Liver (tissue), 9 donors: ENCODE data around the gene ATP2B2. TPM values are rescaled to one million over a fixed set of nuclear protein-coding genes. Genes with fewer than 3 reads are reported as not detected.
"Not testable (repeated sequence)": the region's sequence is repeated elsewhere in the genome, so short reads cannot be mapped to it uniquely, and the experiment has no call there.

Experiments
- DNase-seq: peaks from one replicate; pipeline ENCODE4 v3.0.0-alpha.2; 2017; ENCODE audit warnings: low spot score
- H3K27ac ChIP-seq, 2 donors: one replicate each; pipeline ENCODE4 v1.7.0; 2013; ENCODE audit warnings: inconsistent platforms in 2 of 2, low read length in 2 of 2, control low read depth in 1 of 2, low read depth in 1 of 2, mild to moderate bottlenecking in 1 of 2
- H3K27me3 ChIP-seq, 4 donors: one replicate each; pipeline versions ENCODE4 v1.6.1 to v1.7.0; 2013; ENCODE audit warnings: low read length in 3 of 4, inconsistent platforms in 1 of 4, mild to moderate bottlenecking in 1 of 4, moderate library complexity in 1 of 4; ENCODE audit not compliant: control insufficient read depth in 4 of 4, insufficient read depth in 4 of 4
- H3K36me3 ChIP-seq, 4 donors: one replicate each; pipeline versions ENCODE4 v1.6.1 to v1.7.0; 2013; ENCODE audit warnings: low read length in 3 of 4, mild to moderate bottlenecking in 3 of 4, low read depth in 1 of 4, moderate library complexity in 1 of 4; ENCODE audit not compliant: control insufficient read depth in 4 of 4, insufficient read depth in 3 of 4
- H3K4me1 ChIP-seq, 4 donors: one replicate each; pipeline versions ENCODE4 v1.6.1 to v1.7.0; 2013; ENCODE audit warnings: low read length in 3 of 4, mild to moderate bottlenecking in 3 of 4, moderate library complexity in 1 of 4; ENCODE audit not compliant: control insufficient read depth in 4 of 4, insufficient read depth in 4 of 4
- H3K4me3 ChIP-seq, 3 donors: one replicate each; pipeline versions ENCODE4 v1.6.1 to v1.7.0; 2013; ENCODE audit warnings: low read length in 3 of 3, control low read depth in 1 of 3, low read depth in 1 of 3, mild to moderate bottlenecking in 1 of 3
- H3K9ac ChIP-seq, 2 donors: one replicate each; pipeline ENCODE4 v1.7.0; 2013; ENCODE audit warnings: low read length in 2 of 2, mild to moderate bottlenecking in 2 of 2, moderate library complexity in 2 of 2, control low read depth in 1 of 2, low read depth in 1 of 2
- H3K9me3 ChIP-seq, 4 donors: one replicate each; pipeline versions ENCODE4 v1.6.1 to v1.7.0; 2013; ENCODE audit warnings: low read length in 3 of 4; ENCODE audit not compliant: control insufficient read depth in 4 of 4
- ATF3 ChIP-seq: IDR thresholded peaks from 2 replicates; pipeline ENCODE4 v1.6.1; 2016; ENCODE audit warnings: antibody characterized with exemption
- CTCF ChIP-seq: fragments of 150-350 bp; IDR thresholded peaks from 2 replicates; pipeline ENCODE4 v1.5.1; 2017; ENCODE audit warnings: improper control_type of control experiment, low read depth, low read length; ENCODE audit not compliant: missing input control
- EGR1 ChIP-seq, 2 donors: IDR thresholded peaks; 2 replicates each; pipeline ENCODE4 v1.6.1; 2016 to 2018; ENCODE audit warnings: antibody characterized with exemption in 2 of 2, low read depth in 2 of 2
- FOXA2 ChIP-seq: IDR thresholded peaks from 2 replicates; pipeline ENCODE4 v1.6.1; 2016; ENCODE audit warnings: antibody characterized with exemption
- GABPA ChIP-seq, 2 donors: IDR thresholded peaks in 1 of 2; conservative IDR thresholded peaks in 1 of 2; 2 replicates each; pipeline ENCODE4 v1.6.1; 2016; ENCODE audit warnings: antibody characterized with exemption in 2 of 2, mild to moderate bottlenecking in 1 of 2, moderate library complexity in 1 of 2
- JUND ChIP-seq, 2 donors: IDR thresholded peaks; 2 replicates each; pipeline ENCODE4 v1.6.1; 2016; ENCODE audit warnings: antibody characterized with exemption in 2 of 2
- MAX ChIP-seq: IDR thresholded peaks from 2 replicates; pipeline ENCODE4 v1.6.1; 2016; ENCODE audit warnings: antibody characterized with exemption
- NR2F2 ChIP-seq: IDR thresholded peaks from 2 replicates; pipeline ENCODE4 v1.6.1; 2016; ENCODE audit warnings: antibody characterized with exemption
- RAD21 ChIP-seq, 2 donors: IDR thresholded peaks; 2 replicates each; pipeline ENCODE4 v1.6.1; 2016; ENCODE audit warnings: antibody characterized with exemption in 2 of 2, mild to moderate bottlenecking in 2 of 2
- REST ChIP-seq: IDR thresholded peaks from 2 replicates; pipeline ENCODE4 v1.6.1; 2016; ENCODE audit warnings: antibody characterized with exemption, mild to moderate bottlenecking
- RXRA ChIP-seq, 2 donors: IDR thresholded peaks; 2 replicates each; pipeline ENCODE4 v1.6.1; 2017 to 2018; ENCODE audit warnings: antibody characterized with exemption in 2 of 2, mild to moderate bottlenecking in 1 of 2
- SP1 ChIP-seq: IDR thresholded peaks from 2 replicates; pipeline ENCODE4 v1.6.1; 2018; ENCODE audit warnings: antibody characterized with exemption, mild to moderate bottlenecking
- YY1 ChIP-seq: IDR thresholded peaks from 2 replicates; pipeline ENCODE4 v1.6.1; 2016; ENCODE audit warnings: antibody characterized with exemption, mild to moderate bottlenecking
- ZBTB33 ChIP-seq: IDR thresholded peaks from 2 replicates; pipeline ENCODE4 v1.6.1; 2016; ENCODE audit warnings: antibody characterized with exemption
- WGBS: extraction: QIAGEN DNeasy Blood & Tissue Kit; methylation state at CpG from one replicate; pipeline ENCODE4 v1.1.7; 2013; 5-methylcytosine and 5-hydroxymethylcytosine counted together
- polyA plus RNA-seq, 2 donors: library from polyadenylated mRNA; stranded (reverse) in 1 of 2; unstranded in 1 of 2; fragments of 200-250 nt in 1 of 2; fragments of >200 nt in 1 of 2; fragmentation: Nextera tagmentation in 1 of 2; extraction: Ambion mirVana in 1 of 2; gene quantifications; one replicate each; pipeline versions ENCODE4 v1.2.1 to v1.2.3, GENCODE V29; 2013 to 2015
- total RNA-seq, 2 donors: library from RNA; depleted of rRNA; stranded (reverse); fragments of >200 nt; gene quantifications; one replicate each; pipeline ENCODE4 v1.2.3, GENCODE V29; 2014
- donor health status: healthy.
- donor health status: healthy.
- donor health status: healthy.
- donor health status: healthy.
- donor health status: healthy.

ATP2B2 gene
- total and polyA plus RNA-seq, 4 donors: 10.4 to 27.8 (median 20.7) TPM

GRCh38 chr3:10383850-10384248 is 121.5 kb downstream of the ATP2B2 start:
- Histone ChIP-seq H3K9me3 (no peaks in the 10 kb centered on the region), H3K27ac (no peak overlapping the region), H3K9ac (no peak overlapping the region), H3K36me3 (peaks cover 2 to 53% (median 25%) of the 10 kb centered on the region in 4 donors), H3K4me3 (no peak overlapping the region), H3K27me3 (no peaks in the 10 kb centered on the region), H3K4me1 (no peaks in the 10 kb centered on the region)
- TF ChIP-seq REST: no peak
- no peak for TF ChIP-seq JUND (IDR thresholded peaks at IDR 0.05)
- no peak for TF ChIP-seq GABPA (IDR thresholded peaks at IDR 0.05 in 1 of 2, conservative IDR thresholded peaks at IDR 0.05 in 1 of 2)
- TF ChIP-seq ATF3: no peak
- no peak for TF ChIP-seq YY1
- no peak for TF ChIP-seq MAX
- no peak for TF ChIP-seq CTCF
- no peak for DNase-seq
- 94% methylated on average over 4 of the region's 4 CpGs for WGBS

GRCh38 chr3:10382892-10383849 is 122.2 kb downstream of the ATP2B2 start:
- H3K9ac ChIP-seq: no peak overlapping the region
- no peak for DNase-seq
- H3K36me3 ChIP-seq: peaks cover 2 to 52% (median 24%) of the 10 kb centered on the region in 4 donors
- WGBS: 83% methylated on average over 4 of the region's 4 CpGs
- H3K27ac ChIP-seq: no peak overlapping the region
- no peak overlapping the region for H3K4me3 ChIP-seq
- H3K4me1 ChIP-seq: no peaks in the 10 kb centered on the region
- H3K9me3 ChIP-seq: no peaks in the 10 kb centered on the region
- no peaks in the 10 kb centered on the region for H3K27me3 ChIP-seq
- no peak for TF ChIP-seq RXRA (IDR thresholded peaks at IDR 0.05)
- no peak for TF ChIP-seq RAD21 (IDR thresholded peaks at IDR 0.05)
- no peak for TF ChIP-seq NR2F2
- TF ChIP-seq EGR1 (IDR thresholded peaks at IDR 0.05; ENCODE audit: low read depth in 2 of 2): no peak
- no peak for TF ChIP-seq ZBTB33
- TF ChIP-seq GABPA (IDR thresholded peaks at IDR 0.05 in 1 of 2, conservative IDR thresholded peaks at IDR 0.05 in 1 of 2): no peak
- no peak for TF ChIP-seq FOXA2
- no peak for TF ChIP-seq SP1
- no peak for TF ChIP-seq YY1

GRCh38 chr3:10382445-10382844 is 122.9 kb downstream of the ATP2B2 start:
- not testable (repeated sequence) for H3K4me3 ChIP-seq, H3K4me1 ChIP-seq, H3K27me3 ChIP-seq, H3K9ac ChIP-seq, H3K9me3 ChIP-seq, DNase-seq, H3K27ac ChIP-seq
- peaks cover 2 to 52% (median 21%) of the 10 kb centered on the region in 4 donors for H3K36me3 ChIP-seq
- WGBS: 88% methylated on average over 3 of the region's 3 CpGs
